Endothelial cell (in vitro differentiated cells): ENCODE data around the gene SLC12A3. TPM values are rescaled to one million over a fixed set of nuclear protein-coding genes. Genes with fewer than 3 reads are reported as not detected.

ENCODE experiments used
- DNase-seq: peaks from one replicate; pipeline ENCODE4 v3.0.0; 2021; ENCODE audit warnings: low spot score
- H3K27ac Mint-ChIP-seq: one replicate; pipeline ENCODE4 v1.8.0; 2021; ENCODE audit warnings: mixed read lengths, inconsistent platforms; ENCODE audit not compliant: unreplicated experiment
- H3K27me3 Mint-ChIP-seq: one replicate; pipeline ENCODE4 v1.8.0; 2021; ENCODE audit warnings: mild to moderate bottlenecking, moderate library complexity, mixed read lengths, inconsistent platforms; ENCODE audit not compliant: unreplicated experiment
- H3K36me3 Mint-ChIP-seq: one replicate; pipeline ENCODE4 v1.8.0; 2021; ENCODE audit warnings: mild to moderate bottlenecking, low read depth, mixed read lengths, inconsistent platforms; ENCODE audit not compliant: unreplicated experiment
- H3K4me1 Mint-ChIP-seq: one replicate; pipeline ENCODE4 v1.8.0; 2021; ENCODE audit warnings: mild to moderate bottlenecking, mixed read lengths, inconsistent platforms; ENCODE audit not compliant: unreplicated experiment
- H3K4me3 Mint-ChIP-seq: one replicate; pipeline ENCODE4 v1.8.0; 2021; ENCODE audit warnings: mild to moderate bottlenecking, mixed read lengths, inconsistent platforms; ENCODE audit not compliant: unreplicated experiment
- H3K9me3 Mint-ChIP-seq: one replicate; pipeline ENCODE4 v1.8.0; 2021; ENCODE audit warnings: mixed read lengths, inconsistent platforms; ENCODE audit not compliant: unreplicated experiment
- total RNA-seq: library from RNA; stranded (reverse); fragmentation: NEBNext Ultra II Directional; extraction: Animal tissue kit (Norgen Biotek cat#: 25700); gene quantifications from one replicate; pipeline ENCODE4 v1.2.1, GENCODE V29; 2021; ENCODE audit not compliant: unreplicated experiment
- TF ChIP-seq, protein P1 (sequence below): fragments of 200-600 bp; sonication (generic); IDR thresholded peaks from one replicate; pipeline ENCODE4 v1.5.0; 2021; ENCODE audit warnings: antibody characterized with exemption; ENCODE audit not compliant: unreplicated experiment

SLC12A3 gene
- total RNA-seq, 1 donor from 2014 or later, result not detected

DNA sequence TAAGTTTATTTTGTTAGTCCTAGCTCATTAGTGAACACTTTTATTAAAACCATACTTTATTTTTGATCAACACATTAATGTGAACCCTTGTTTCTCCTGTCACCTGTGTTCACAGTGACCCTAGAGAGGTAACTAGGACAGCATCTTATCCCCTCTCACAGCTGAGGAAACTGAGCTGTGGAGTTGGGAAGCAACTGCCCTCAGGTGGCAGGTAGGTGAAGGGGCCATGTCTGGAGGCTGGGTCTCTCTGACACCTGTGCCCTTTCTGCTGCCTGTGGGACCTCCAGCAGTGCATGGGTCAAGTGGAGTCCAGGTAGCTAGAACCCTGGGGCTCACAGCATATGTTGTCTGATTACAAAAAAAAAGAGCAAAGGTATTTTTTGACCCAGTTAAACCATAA is 22.9 kb upstream of the SLC12A3 start:
- Mint-ChIP-seq H3K36me3 (peaks cover 19% of the 10 kb centered on the region), H3K4me1 (peaks cover 21% of the 10 kb centered on the region), H3K27ac (no peak overlapping the region), H3K4me3 (no peak overlapping the region), H3K9me3 (no peaks in the 10 kb centered on the region), H3K27me3 (no peaks in the 10 kb centered on the region)
- TF ChIP-seq, protein P1, sequence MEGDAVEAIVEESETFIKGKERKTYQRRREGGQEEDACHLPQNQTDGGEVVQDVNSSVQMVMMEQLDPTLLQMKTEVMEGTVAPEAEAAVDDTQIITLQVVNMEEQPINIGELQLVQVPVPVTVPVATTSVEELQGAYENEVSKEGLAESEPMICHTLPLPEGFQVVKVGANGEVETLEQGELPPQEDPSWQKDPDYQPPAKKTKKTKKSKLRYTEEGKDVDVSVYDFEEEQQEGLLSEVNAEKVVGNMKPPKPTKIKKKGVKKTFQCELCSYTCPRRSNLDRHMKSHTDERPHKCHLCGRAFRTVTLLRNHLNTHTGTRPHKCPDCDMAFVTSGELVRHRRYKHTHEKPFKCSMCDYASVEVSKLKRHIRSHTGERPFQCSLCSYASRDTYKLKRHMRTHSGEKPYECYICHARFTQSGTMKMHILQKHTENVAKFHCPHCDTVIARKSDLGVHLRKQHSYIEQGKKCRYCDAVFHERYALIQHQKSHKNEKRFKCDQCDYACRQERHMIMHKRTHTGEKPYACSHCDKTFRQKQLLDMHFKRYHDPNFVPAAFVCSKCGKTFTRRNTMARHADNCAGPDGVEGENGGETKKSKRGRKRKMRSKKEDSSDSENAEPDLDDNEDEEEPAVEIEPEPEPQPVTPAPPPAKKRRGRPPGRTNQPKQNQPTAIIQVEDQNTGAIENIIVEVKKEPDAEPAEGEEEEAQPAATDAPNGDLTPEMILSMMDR, result no peak
- DNase-seq, result no peak

GRCh38 chr16:56844056-56844455 is 21.0 kb upstream of the SLC12A3 start:
- H3K36me3 Mint-ChIP-seq, result peaks cover 15% of the 10 kb centered on the region
- DNase-seq, result no peak
- H3K27me3 Mint-ChIP-seq, result no peaks in the 10 kb centered on the region
- TF ChIP-seq, protein P1, result no peak
- no peak overlapping the region for H3K27ac Mint-ChIP-seq
- H3K9me3 Mint-ChIP-seq, result no peaks in the 10 kb centered on the region
- peaks cover 22% of the 10 kb centered on the region for H3K4me1 Mint-ChIP-seq
- H3K4me3 Mint-ChIP-seq, result no peak overlapping the region

GRCh38 chr16:56847173-56847910 is 17.7 kb upstream of the SLC12A3 start:
- Mint-ChIP-seq H3K27ac (no peak overlapping the region), H3K4me3 (no peak overlapping the region), H3K4me1 (peaks cover 23% of the 10 kb centered on the region), H3K9me3 (no peaks in the 10 kb centered on the region), H3K36me3 (peaks cover 9% of the 10 kb centered on the region), H3K27me3 (no peaks in the 10 kb centered on the region)
- TF ChIP-seq, protein P1, result no peak
- DNase-seq, result no peak

GRCh38 chr16:56848029-56848936 is 16.7 kb upstream of the SLC12A3 start:
- H3K27ac Mint-ChIP-seq, result no peak overlapping the region
- H3K27me3 Mint-ChIP-seq, result no peaks in the 10 kb centered on the region
- no peak for DNase-seq
- H3K4me1 Mint-ChIP-seq, result peaks cover 23% of the 10 kb centered on the region
- TF ChIP-seq, protein P1, result no peak
- H3K4me3 Mint-ChIP-seq, result no peak overlapping the region
- H3K9me3 Mint-ChIP-seq, result no peaks in the 10 kb centered on the region
- peaks cover 6% of the 10 kb centered on the region for H3K36me3 Mint-ChIP-seq
